NB4 (cell line): ENCODE data around the gene INSM1.

Experiments
- DNase-seq: peaks from one replicate; pipeline ENCODE4 v3.0.0; 2010; ENCODE audit warnings: low read depth
- H3K4me3 ChIP-seq: one replicate; pipeline ENCODE4 v1.5.1; 2011; ENCODE audit warnings: mild to moderate bottlenecking, low read depth, low read length, moderate library complexity
- MYC ChIP-seq: IDR thresholded peaks from 2 replicates; pipeline ENCODE4 v1.6.1; 2011; ENCODE audit warnings: low read depth, low read length
- POLR2A ChIP-seq: IDR thresholded peaks from 2 replicates; pipeline ENCODE4 v1.6.1; 2011; ENCODE audit warnings: mild to moderate bottlenecking; ENCODE audit not compliant: insufficient read length; ENCODE audit errors: extremely low read depth
- TF ChIP-seq, protein P1 (sequence below): IDR thresholded peaks from 2 replicates; pipeline ENCODE4 v1.6.1; 2011; ENCODE audit warnings: low read depth, low read length
- TF ChIP-seq, protein P2 (sequence below): IDR thresholded peaks from one replicate; pipeline ENCODE4 v1.5.1; 2012; ENCODE audit warnings: low read depth, low read length

INSM1 gene

DNA sequence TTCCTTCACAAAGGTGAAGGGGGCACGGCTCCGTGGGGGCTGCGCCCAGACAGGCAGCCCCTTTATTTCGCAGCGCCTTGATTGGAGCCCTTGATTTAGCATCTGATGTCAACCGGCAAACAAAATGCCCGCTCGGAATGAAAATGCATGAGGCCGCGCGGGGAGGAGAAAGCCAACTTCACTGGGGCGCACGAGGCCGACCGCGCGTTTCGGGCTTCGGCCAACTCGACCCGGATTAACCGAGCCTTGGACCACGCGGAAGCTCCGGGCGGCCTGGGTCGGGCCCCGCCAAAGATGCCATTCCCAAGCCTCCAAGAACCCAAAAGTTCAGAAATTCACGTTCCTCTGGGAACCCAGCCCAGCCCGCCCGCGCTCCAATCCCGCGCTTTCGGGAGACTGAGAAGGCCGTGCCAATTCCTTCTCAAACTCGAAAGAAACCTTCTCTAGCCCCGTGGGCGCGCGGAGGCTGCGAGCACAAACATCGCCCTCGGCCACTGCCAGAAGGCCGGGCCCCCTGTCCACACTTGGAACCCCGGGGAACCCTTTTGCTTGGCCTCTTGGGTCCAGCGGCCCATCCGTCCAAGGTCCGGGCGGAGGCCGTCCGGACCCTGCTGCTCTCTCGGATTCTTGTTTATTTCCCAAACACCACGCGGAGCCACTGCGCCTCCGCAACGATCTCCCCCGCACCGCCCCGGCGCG lies 879 bp upstream of the INSM1 start:
- TF ChIP-seq, protein P1, sequence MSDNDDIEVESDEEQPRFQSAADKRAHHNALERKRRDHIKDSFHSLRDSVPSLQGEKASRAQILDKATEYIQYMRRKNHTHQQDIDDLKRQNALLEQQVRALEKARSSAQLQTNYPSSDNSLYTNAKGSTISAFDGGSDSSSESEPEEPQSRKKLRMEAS: no peak
- TF ChIP-seq, protein P2, sequence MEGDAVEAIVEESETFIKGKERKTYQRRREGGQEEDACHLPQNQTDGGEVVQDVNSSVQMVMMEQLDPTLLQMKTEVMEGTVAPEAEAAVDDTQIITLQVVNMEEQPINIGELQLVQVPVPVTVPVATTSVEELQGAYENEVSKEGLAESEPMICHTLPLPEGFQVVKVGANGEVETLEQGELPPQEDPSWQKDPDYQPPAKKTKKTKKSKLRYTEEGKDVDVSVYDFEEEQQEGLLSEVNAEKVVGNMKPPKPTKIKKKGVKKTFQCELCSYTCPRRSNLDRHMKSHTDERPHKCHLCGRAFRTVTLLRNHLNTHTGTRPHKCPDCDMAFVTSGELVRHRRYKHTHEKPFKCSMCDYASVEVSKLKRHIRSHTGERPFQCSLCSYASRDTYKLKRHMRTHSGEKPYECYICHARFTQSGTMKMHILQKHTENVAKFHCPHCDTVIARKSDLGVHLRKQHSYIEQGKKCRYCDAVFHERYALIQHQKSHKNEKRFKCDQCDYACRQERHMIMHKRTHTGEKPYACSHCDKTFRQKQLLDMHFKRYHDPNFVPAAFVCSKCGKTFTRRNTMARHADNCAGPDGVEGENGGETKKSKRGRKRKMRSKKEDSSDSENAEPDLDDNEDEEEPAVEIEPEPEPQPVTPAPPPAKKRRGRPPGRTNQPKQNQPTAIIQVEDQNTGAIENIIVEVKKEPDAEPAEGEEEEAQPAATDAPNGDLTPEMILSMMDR: no peak
- TF ChIP-seq MYC: no peak
- TF ChIP-seq POLR2A: no peak
- no peak overlapping the region for H3K4me3 ChIP-seq
- no peak for DNase-seq

DNA sequence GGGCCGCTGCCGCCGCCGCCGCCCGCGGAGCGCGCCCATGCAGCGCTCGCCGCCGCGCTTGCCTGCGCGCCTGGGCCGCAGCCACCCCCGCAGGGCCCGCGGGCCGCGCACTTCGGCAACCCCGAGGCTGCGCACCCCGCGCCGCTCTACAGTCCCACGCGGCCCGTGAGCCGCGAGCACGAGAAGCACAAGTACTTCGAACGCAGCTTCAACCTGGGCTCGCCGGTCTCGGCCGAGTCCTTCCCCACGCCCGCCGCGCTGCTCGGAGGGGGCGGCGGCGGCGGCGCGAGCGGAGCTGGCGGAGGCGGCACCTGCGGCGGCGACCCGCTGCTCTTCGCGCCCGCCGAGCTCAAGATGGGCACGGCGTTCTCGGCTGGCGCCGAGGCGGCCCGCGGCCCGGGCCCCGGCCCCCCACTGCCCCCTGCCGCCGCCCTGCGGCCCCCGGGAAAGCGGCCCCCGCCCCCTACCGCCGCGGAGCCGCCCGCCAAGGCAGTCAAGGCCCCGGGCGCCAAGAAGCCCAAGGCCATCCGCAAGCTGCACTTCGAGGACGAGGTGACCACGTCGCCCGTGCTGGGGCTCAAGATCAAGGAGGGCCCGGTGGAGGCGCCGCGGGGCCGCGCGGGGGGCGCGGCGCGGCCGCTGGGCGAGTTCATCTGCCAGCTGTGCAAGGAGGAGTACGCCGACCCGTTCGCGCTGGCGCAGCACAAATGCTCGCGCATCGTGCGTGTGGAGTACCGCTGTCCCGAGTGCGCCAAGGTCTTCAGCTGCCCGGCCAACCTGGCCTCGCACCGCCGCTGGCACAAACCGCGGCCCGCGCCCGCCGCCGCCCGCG lies 730 bp downstream of the INSM1 start:
- H3K4me3 ChIP-seq: no peak overlapping the region
- no peak for TF ChIP-seq POLR2A
- TF ChIP-seq, protein P1: no peak
- TF ChIP-seq MYC: no peak
- TF ChIP-seq, protein P2: no peak
- DNase-seq: no peak

DNA sequence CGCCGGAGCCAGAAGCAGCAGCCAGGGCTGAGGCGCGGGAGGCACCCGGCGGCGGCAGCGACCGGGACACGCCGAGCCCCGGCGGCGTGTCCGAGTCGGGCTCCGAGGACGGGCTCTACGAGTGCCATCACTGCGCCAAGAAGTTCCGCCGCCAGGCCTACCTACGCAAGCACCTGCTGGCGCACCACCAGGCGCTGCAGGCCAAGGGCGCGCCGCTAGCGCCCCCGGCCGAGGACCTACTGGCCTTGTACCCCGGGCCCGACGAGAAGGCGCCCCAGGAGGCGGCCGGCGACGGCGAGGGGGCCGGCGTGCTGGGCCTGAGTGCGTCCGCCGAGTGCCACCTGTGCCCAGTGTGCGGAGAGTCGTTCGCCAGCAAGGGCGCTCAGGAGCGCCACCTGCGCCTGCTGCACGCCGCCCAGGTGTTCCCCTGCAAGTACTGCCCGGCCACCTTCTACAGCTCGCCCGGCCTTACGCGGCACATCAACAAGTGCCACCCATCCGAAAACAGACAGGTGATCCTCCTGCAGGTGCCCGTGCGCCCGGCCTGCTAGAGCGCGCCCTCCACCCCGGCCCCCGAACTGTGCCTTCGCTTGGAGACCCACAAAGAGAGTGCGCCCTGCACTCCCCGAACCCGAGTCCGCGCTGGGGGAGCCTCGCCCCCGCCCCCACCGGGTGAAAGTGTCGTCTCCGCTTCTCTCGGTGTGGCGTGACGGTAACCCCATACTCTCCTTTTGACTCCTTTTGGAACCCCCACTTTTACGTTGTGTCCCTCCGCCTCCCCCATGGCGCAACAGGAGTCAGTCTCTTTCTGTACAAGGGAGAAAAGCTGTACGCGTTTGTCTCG lies 1.6 kb downstream of the INSM1 start:
- no peak overlapping the region for H3K4me3 ChIP-seq
- DNase-seq: no peak
- no peak for TF ChIP-seq POLR2A
- TF ChIP-seq, protein P1: no peak
- no peak for TF ChIP-seq MYC
- TF ChIP-seq, protein P2: no peak

DNA sequence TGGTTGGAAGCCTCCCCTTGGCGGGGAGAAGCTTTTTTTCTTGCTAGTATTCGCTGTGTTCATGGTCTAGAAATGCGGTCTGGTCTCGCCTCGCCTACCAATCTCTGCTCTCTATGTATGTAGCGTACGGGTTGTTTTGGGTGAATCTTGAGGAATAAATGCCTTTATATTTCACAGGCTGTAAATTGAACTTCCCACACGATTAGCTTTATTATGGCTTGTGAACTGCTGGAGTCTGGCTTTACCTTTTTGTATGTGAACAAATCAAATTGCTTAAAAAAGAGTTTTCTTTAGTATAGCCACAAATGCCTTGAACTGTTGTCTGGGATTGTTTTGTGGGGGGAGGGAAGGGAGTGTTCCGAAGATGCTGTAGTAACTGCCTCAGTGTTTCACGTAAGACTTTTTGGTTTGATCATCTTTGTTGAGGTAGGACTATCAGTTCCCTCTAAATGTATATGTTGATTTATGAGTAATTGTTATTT lies 2.2 kb downstream of the INSM1 start:
- TF ChIP-seq, protein P2: no peak
- no peak for TF ChIP-seq POLR2A
- TF ChIP-seq, protein P1: no peak
- TF ChIP-seq MYC: no peak
- DNase-seq: peak; percentile 24
- H3K4me3 ChIP-seq: no peak overlapping the region

DNA sequence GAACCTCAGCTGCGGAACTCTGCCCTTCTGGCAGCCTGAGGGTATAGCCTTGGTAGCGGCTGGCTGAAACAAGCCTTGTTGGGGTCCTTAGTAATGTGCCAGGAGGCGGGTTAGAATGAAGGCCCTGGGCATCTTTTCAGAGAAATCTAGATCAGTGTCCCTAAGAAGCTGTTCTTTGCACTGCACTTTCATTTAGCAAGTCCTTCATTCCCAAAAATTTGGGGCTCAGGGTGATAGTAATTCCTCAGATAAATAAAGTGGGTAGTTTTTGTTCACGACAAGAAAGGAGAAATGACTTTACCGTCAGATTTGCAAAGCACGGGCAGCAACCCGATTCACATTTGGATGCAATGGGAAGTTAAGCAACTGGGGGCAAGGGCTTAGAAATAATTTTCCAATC lies 3.2 kb downstream of the INSM1 start:
- no peak for DNase-seq
- TF ChIP-seq MYC (no peak), POLR2A (no peak)
- TF ChIP-seq, protein P1: no peak
- TF ChIP-seq, protein P2: no peak
- no peak overlapping the region for H3K4me3 ChIP-seq
